ENCODE data around the gene CNOT3.
"Not testable (repeated sequence)": the region's sequence is repeated elsewhere in the genome, so short reads cannot be mapped to it uniquely, and the experiment has no call there.

Gene CNOT3

GRCh38 chr19:54152267-54152666 is 14.7 kb downstream of the CNOT3 start:
- DNase-seq, result no peak

GRCh38 chr19:54152878-54153524 is 15.4 kb downstream of the CNOT3 start:
- no peak for DNase-seq

- no peak for DNase-seq
Measured at GRCh38 chr19:54153731-54154326, 16.3 kb downstream of the CNOT3 start.

DNA sequence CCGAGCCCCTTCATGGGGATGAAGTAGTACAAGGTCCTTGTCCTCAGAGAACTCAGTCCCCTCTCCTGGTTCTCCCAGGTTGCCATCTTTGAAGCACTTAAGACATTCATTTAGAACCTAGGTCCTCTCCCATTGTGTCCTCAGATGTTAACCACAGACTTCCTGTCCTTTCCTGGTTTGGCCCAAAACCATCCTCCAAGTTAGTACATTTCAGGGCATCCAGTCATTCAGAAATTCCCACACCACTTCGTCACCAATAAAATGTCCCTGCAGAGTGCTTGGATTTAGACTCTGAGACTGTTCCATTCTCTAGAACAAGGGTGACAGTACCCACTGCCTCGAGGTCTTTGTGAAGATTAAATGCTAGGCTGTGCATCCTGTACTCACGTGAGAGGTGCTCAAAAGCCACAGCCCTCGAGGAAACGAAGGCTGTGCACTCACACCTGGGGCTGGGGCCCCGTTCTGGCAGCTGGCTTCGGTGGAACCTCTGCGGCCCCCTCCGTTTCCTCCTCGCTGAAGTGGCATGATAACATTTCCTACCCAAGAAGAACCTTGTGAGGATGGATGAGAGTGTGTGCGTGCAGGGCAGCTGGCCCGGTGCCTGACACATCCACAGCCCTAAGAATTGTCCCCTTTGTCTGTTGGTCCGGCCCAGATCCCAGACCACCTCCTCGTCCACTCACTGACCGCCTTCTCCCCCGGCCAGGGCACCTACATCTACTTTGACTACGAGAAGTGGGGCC is 17.2 kb downstream of the CNOT3 start:
- DNase-seq, result peak; percentile 47

DNA sequence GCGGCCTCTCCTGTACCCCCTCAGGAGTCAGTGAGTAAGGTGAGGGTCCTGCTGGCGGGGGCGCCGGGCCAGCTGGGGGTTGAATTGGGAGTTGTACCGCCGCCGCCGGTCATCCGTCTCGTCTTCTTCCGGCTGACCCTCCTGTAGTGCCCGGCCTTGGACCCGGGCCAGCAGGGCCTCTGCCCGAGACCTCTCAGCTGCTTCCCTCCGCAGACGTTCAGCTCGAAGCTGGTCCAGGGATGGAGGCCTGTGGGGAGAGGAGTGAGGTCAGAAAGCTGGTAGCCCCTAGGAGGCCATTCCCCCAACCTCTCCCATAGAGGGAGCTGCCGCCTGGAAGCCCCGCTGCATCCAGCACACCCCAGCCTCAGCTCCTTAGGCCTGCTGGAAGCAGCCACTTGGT is 18.1 kb downstream of the CNOT3 start:
- DNase-seq, result no peak

- DNase-seq, result no peak
Measured at GRCh38 chr19:54156490-54156889, 18.9 kb downstream of the CNOT3 start.

GRCh38 chr19:54156953-54157352 is 19.4 kb downstream of the CNOT3 start:
- no peak for DNase-seq

DNA sequence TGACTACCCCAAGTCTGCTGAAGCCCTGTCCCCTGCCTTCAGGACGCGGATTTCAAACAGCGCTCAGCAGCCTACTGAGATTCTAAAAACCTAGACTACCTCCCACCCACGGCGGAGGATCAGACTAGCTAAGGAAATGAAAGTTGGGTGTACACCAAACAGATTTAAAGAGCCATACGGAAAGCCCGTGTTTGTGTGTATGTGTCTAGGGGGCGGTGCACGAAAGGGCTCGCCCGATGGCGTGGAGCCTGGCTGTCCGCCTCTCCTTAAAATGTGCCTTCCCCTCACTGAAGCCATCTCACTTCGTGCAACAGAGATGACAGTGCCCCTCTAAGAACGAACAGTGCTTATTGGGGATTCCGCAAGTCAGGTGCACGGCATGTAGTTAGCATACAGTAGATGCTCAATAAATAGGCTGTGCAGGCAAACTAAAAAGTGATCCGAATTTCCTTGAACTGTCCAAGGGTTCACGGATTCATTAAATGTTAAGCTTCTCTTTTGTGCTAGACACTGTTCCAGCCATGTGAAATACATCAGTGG is 21.3 kb downstream of the CNOT3 start:
- DNase-seq, result peak; percentile 24

DNA sequence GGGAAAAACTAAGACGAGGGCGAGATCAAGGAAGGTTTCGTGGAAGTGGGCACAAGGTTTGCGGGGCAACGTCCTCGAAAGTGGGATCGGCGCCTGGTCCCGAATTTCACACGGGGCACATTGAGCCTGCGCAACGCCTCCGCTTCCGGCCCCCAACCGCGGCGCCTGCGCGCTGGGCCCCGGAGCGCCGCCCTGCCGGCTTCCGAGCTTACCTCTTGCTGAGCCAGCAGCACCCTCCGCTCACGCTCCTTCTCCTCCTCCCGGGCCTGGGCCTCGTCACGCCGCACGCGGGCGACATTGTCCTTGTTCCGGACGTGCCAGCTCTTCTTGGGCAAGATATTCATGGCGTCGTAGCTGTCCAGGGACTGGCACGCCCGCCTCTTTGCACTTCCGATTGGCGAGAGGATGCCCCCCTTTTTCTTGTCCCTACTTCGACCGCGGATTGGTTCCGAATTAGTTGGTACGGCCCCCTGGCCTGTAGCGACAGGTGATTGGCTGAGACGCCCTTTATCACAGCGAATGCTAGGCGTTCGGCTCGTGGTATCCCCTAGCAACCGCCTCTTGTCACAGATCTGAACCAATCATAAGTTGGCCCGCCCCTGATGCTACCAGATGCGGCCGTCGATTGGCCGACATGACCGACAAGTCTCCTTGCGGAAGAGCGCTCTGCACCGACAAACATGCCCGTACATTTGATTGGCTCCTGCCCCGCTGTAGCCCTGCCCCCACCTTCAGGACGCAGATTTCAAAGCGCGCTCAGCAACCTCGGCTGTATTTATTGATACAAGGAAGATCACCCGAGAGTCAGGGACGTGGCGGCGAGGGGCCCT is 22.0 kb downstream of the CNOT3 start, which contains the start of gene LENG1:
TSS of gene LENG1 (minus strand) at position 370 of the 830 bp plus-strand sequence. CDS start at position 344, 26 bp downstream.
- DNase-seq, result peak; percentile 100

- no peak for DNase-seq
Measured at GRCh38 chr19:54160182-54160811, 22.7 kb downstream of the CNOT3 start.

GRCh38 chr19:54160854-54161253 is 23.3 kb downstream of the CNOT3 start:
- no peak for DNase-seq

GRCh38 chr19:54162241-54162805 is 24.8 kb downstream of the CNOT3 start:
- peak; percentile 73 for DNase-seq

GRCh38 chr19:54162884-54163283 is 25.3 kb downstream of the CNOT3 start:
- no peak for DNase-seq

- peak; percentile 47 for DNase-seq
Measured at GRCh38 chr19:54164369-54165068, 27.0 kb downstream of the CNOT3 start.

GRCh38 chr19:54165222-54165621 is 27.7 kb downstream of the CNOT3 start:
- DNase-seq, result no peak

GRCh38 chr19:54168174-54168917 is 30.8 kb downstream of the CNOT3 start:
- peak; percentile 78 for DNase-seq

DNA sequence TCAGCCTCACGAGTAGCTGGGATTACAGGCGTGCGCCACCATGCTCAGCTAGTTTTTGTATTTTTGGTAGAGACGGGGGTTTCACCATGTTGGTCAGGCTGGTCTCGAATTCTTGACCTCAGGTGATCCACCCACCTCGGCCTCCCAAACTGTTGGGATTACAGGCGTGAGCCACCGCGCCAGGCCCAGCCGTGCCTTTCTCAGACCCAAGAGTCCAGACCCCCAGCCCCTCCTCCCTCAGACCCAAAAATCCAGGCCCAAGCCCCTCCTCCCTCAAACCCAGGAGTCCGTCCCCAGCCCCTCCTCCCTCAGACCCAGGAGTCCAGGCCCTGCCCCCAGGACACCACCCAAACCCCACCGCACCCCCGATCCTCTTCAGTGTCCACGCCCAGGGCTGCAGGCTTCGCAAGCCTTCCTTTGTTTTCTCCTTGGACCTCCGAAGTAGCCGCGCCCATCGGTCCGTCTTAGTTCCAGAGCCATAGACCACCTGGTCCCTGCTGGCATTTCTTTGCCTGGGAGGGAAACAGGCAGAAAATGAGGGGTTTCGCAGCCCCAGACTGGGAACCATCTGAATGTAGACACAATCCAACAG is 31.7 kb downstream of the CNOT3 start:
- DNase-seq, result no peak

DNA sequence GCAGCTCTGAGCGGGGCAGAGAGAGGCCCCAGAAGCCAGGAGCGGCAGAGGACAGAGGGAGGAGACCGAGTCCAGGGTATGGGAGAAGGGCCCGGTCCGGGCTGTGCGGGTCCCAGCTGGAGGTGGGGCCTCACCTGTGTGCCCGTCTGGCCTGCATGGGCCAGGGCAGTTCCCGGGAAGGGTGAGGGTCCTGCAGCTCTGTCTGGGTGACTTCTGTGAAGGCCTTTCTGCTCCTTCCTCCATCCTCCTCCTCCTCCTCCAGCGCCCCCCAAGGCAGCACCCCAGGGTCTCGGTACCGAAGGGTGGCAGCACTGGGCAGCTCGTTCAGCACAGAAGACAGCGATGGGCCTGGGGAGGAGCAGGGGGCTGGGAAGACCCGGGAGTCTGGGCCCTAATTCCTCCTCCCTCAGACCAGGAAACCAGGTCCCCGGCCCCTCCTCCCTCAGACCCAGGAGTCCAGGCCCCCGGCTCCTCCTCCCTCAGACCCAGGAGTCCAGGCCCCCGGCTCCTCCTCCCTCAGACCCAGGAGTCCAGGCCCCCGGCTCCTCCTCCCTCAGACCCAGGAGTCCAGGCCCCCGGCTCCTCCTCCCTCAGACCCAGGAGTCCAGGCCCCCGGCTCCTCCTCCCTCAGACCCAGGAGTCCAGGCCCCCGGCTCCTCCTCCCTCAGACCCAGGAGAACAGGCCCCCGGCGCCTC is 34.3 kb downstream of the CNOT3 start:
- not testable (repeated sequence) for DNase-seq

Measured in CD4-positive, alpha-beta T cell treated with Interleukin-4 for 4 hours (primary cell).